Lung (tissue), 4 donors: ENCODE results near the gene LPCAT2. TPM values are rescaled to one million over a fixed set of nuclear protein-coding genes. Genes with fewer than 3 reads are reported as not detected.

ENCODE experiments used
- polyA plus RNA-seq, 2 donors: library from polyadenylated mRNA; stranded (reverse); fragments of 200-250 nt; gene quantifications; one replicate each; pipeline ENCODE4 v1.2.1, GENCODE V29; 2013
- total RNA-seq, 2 donors: library from RNA; depleted of rRNA in 1 of 2; stranded (reverse); fragments of >200 nt in 1 of 2; gene quantifications; one replicate each; pipeline ENCODE4 v1.2.1, GENCODE V29; 2014 to 2021
- donor health status: Bipolar disorder and iron deficiency.
- donor health status: healthy.
- donor health status: DM: yes; HTN: yes; CAD: no.

The LPCAT2 gene
- total and polyA plus RNA-seq, 4 donors = 9.5 to 25.3 (median 19.4) TPM

Other genes with a start within 250 kb of the LPCAT2 start
- gene IRX6, start 184.9 kb upstream of the LPCAT2 start, total RNA-seq = 1 to 10 TPM in 1 of 2 donors, under 1 TPM in 1; 0.37 to 6.0 TPM
- gene IRX6, start 184.9 kb upstream of the LPCAT2 start, polyA plus RNA-seq = 1 to 10 TPM; 2.1 to 6.3 TPM
- 100 to 1,000 TPM; 218 to 291 TPM for gene MMP2, start 29.9 kb upstream of the LPCAT2 start, total RNA-seq
- gene MMP2, start 29.9 kb upstream of the LPCAT2 start, polyA plus RNA-seq = 100 to 1,000 TPM in 1 of 2 donors, 10 to 100 TPM in 1; 41.9 to 119 TPM
- gene CAPNS2, start 57.6 kb downstream of the LPCAT2 start, total RNA-seq = 1 to 10 TPM; 1.0 to 3.1 TPM
- under 1 TPM; 0.30 to 0.61 TPM for gene CAPNS2, start 57.6 kb downstream of the LPCAT2 start, polyA plus RNA-seq
- gene SLC6A2, start 146.9 kb downstream of the LPCAT2 start, total RNA-seq = under 1 TPM in 1 of 2 donors, not detected in 1; 0.26 TPM
- gene SLC6A2, start 146.9 kb downstream of the LPCAT2 start, polyA plus RNA-seq = under 1 TPM in 1 of 2 donors, not detected in 1; 0.02 TPM